GM23338 (cell line): ENCODE results near the gene C14orf180.

Experiments
- CTCF ChIP-seq, 2 experiments: fragments of 200-600 bp in 1 of 2; sonication (generic) in 1 of 2; conservative IDR thresholded peaks; 2 replicates each; pipeline versions ENCODE4 v1.5.1 to v1.6.1; 2016 to 2017; ENCODE audit warnings: antibody characterized with exemption in 2 of 2, low read depth in 2 of 2, mild to moderate bottlenecking in 2 of 2, moderate library complexity in 1 of 2
- EZH2 ChIP-seq: fragments of 200-600 bp; sonication (generic); IDR thresholded peaks from one replicate; pipeline ENCODE4 v1.8.0; 2017; ENCODE audit warnings: antibody characterized with exemption, mild to moderate bottlenecking, low read depth; ENCODE audit not compliant: unreplicated experiment
- POLR2AphosphoS5 ChIP-seq: IDR thresholded peaks from 2 replicates; pipeline ENCODE4 v1.6.1; 2016; ENCODE audit warnings: antibody characterized with exemption, low read depth
- REST ChIP-seq: IDR thresholded peaks from one replicate; pipeline ENCODE4 v1.6.1; 2018; ENCODE audit warnings: antibody characterized with exemption; ENCODE audit not compliant: unreplicated experiment

GRCh38 chr14:104581521-104581920, 2.0 kb downstream of the C14orf180 start:
- TF ChIP-seq CTCF (conservative IDR thresholded peaks at IDR 0.05; ENCODE audit: low read depth in 2 of 2) (no peak), REST (no peak), POLR2AphosphoS5 (no peak), EZH2 (no peak)
